Large intestine (tissue), 3 donors: ENCODE data around the gene ALOX15B. TPM values are rescaled to one million over a fixed set of nuclear protein-coding genes. Genes with fewer than 3 reads are reported as not detected.

Experiments used
- DNase-seq, 2 donors: peaks; one replicate each; pipeline versions ENCODE4 v3.0.0 to v3.0.0-alpha.2; 2013
- H3K27ac ChIP-seq: one replicate; pipeline ENCODE4 v1.5.1; 2013; ENCODE audit warnings: low read length
- H3K27me3 ChIP-seq: 2 replicates; pipeline ENCODE4 v1.6.1; 2013; ENCODE audit warnings: low read length; ENCODE audit not compliant: control insufficient read depth, insufficient read depth
- H3K36me3 ChIP-seq: 2 replicates; pipeline ENCODE4 v1.6.1; 2013; ENCODE audit warnings: low read length; ENCODE audit not compliant: control insufficient read depth, insufficient read depth
- H3K4me1 ChIP-seq: one replicate; pipeline ENCODE4 v1.6.1; 2013; ENCODE audit warnings: low read length; ENCODE audit not compliant: control insufficient read depth, insufficient read depth
- H3K4me3 ChIP-seq: one replicate; pipeline ENCODE4 v1.5.1; 2013; ENCODE audit warnings: low read length
- H3K9me3 ChIP-seq: one replicate; pipeline ENCODE4 v1.6.1; 2013; ENCODE audit warnings: mild to moderate bottlenecking, low read depth, low read length, moderate library complexity; ENCODE audit not compliant: control insufficient read depth
- WGBS: methylation state at CpG from one replicate; pipeline ENCODE4 v1.1.5; 2013; ENCODE audit warnings: low lambda C conversion rate; ENCODE audit not compliant: insufficient coverage; 5-methylcytosine and 5-hydroxymethylcytosine counted together
- polyA plus RNA-seq: library from polyadenylated mRNA; unstranded; fragments of 120-200 nt; gene quantifications from one replicate; pipeline ENCODE4 v1.2.1, GENCODE V29; 2013

ALOX15B gene
- polyA plus RNA-seq, 1 donor = 0.46 TPM

- H3K4me1 ChIP-seq = peaks cover 25% of the 10 kb centered on the region
- H3K4me3 ChIP-seq = no peak overlapping the region
- no CpG with 5 or more reads among the region's 12 CpGs for WGBS
- H3K9me3 ChIP-seq = peaks cover 9% of the 10 kb centered on the region
- H3K27me3 ChIP-seq = peaks cover 44% of the 10 kb centered on the region
- H3K27ac ChIP-seq = no peak overlapping the region
- no peaks in the 10 kb centered on the region for H3K36me3 ChIP-seq
- DNase-seq = no peak
Observed at GRCh38 chr17:8013731-8014557, 24.9 kb upstream of the ALOX15B start.

- Histone ChIP-seq H3K4me3 (no peak overlapping the region), H3K27me3 (peaks cover 39% of the 10 kb centered on the region), H3K36me3 (no peaks in the 10 kb centered on the region), H3K4me1 (peaks cover 25% of the 10 kb centered on the region), H3K27ac (no peak overlapping the region), H3K9me3 (peaks cover 9% of the 10 kb centered on the region)
- no peak for DNase-seq
- WGBS = no CpG with 5 or more reads among the region's 9 CpGs
Observed at GRCh38 chr17:8014558-8014850, 24.4 kb upstream of the ALOX15B start.

- Histone ChIP-seq H3K36me3 (no peaks in the 10 kb centered on the region), H3K27me3 (peaks cover 37% of the 10 kb centered on the region), H3K9me3 (peaks cover 9% of the 10 kb centered on the region), H3K27ac (no peak overlapping the region), H3K4me1 (peaks cover 25% of the 10 kb centered on the region), H3K4me3 (peak overlapping the region; percentile 54)
- no peak for DNase-seq
- no CpG with 5 or more reads among the region's 44 CpGs for WGBS
Observed at GRCh38 chr17:8015236-8015956, 23.5 kb upstream of the ALOX15B start.

GRCh38 chr17:8015957-8016631 lies 22.8 kb upstream of the ALOX15B start:
- Histone ChIP-seq H3K27ac (peak overlapping the region; percentile 77), H3K9me3 (peaks cover 9% of the 10 kb centered on the region), H3K4me3 (peak overlapping the region; percentile 54), H3K36me3 (no peaks in the 10 kb centered on the region), H3K4me1 (peaks cover 25% of the 10 kb centered on the region), H3K27me3 (peaks cover 37% of the 10 kb centered on the region)
- WGBS = no CpG with 5 or more reads among the region's 46 CpGs
- peak; percentile 37 to 74 for DNase-seq

- Histone ChIP-seq H3K27me3 (peaks cover 35% of the 10 kb centered on the region), H3K4me1 (peaks cover 25% of the 10 kb centered on the region), H3K36me3 (no peaks in the 10 kb centered on the region), H3K27ac (peak overlapping the region; percentile 77), H3K9me3 (peaks cover 9% of the 10 kb centered on the region), H3K4me3 (peak overlapping the region; percentile 54)
- DNase-seq = peak; percentile 86 to 92
- no CpG with 5 or more reads among the region's 12 CpGs for WGBS
Observed at GRCh38 chr17:8016632-8017424, 22.0 kb upstream of the ALOX15B start.

GRCh38 chr17:8018436-8018835 lies 20.4 kb upstream of the ALOX15B start:
- WGBS = no CpG with 5 or more reads among the region's 3 CpGs
- Histone ChIP-seq H3K27ac (no peak overlapping the region), H3K4me3 (no peak overlapping the region), H3K9me3 (peaks cover 9% of the 10 kb centered on the region), H3K4me1 (peaks cover 25% of the 10 kb centered on the region), H3K27me3 (peaks cover 27% of the 10 kb centered on the region), H3K36me3 (no peaks in the 10 kb centered on the region)
- no peak for DNase-seq

- Histone ChIP-seq H3K27ac (no peak overlapping the region), H3K9me3 (peaks cover 9% of the 10 kb centered on the region), H3K27me3 (peaks cover 20% of the 10 kb centered on the region), H3K36me3 (no peaks in the 10 kb centered on the region), H3K4me3 (no peak overlapping the region), H3K4me1 (peaks cover 25% of the 10 kb centered on the region)
- DNase-seq = no peak
- no CpG with 5 or more reads among the region's 5 CpGs for WGBS
Observed at GRCh38 chr17:8019166-8019565, 19.7 kb upstream of the ALOX15B start.

- H3K27me3 ChIP-seq = peaks cover 14% of the 10 kb centered on the region
- peaks cover 9% of the 10 kb centered on the region for H3K9me3 ChIP-seq
- no peak overlapping the region for H3K27ac ChIP-seq
- no CpG with 5 or more reads among the region's 16 CpGs for WGBS
- H3K4me1 ChIP-seq = peaks cover 25% of the 10 kb centered on the region
- no peaks in the 10 kb centered on the region for H3K36me3 ChIP-seq
- H3K4me3 ChIP-seq = no peak overlapping the region
- no peak for DNase-seq
Observed at GRCh38 chr17:8019665-8020650, 18.9 kb upstream of the ALOX15B start.

GRCh38 chr17:8020776-8021564 lies 17.9 kb upstream of the ALOX15B start:
- Histone ChIP-seq H3K9me3 (peaks cover under 1% of the 10 kb centered on the region), H3K27me3 (peaks cover 4% of the 10 kb centered on the region), H3K4me3 (no peak overlapping the region), H3K4me1 (peaks cover 20% of the 10 kb centered on the region), H3K27ac (no peak overlapping the region), H3K36me3 (no peaks in the 10 kb centered on the region)
- 100% methylated on average over 2 of the region's 9 CpGs for WGBS
- DNase-seq = no peak
